ENCODE measurements around the gene AICDA.
"Not testable (repeated sequence)": the region's sequence is repeated elsewhere in the genome, so short reads cannot be mapped to it uniquely, and the experiment has no call there.

Gene AICDA

DNA sequence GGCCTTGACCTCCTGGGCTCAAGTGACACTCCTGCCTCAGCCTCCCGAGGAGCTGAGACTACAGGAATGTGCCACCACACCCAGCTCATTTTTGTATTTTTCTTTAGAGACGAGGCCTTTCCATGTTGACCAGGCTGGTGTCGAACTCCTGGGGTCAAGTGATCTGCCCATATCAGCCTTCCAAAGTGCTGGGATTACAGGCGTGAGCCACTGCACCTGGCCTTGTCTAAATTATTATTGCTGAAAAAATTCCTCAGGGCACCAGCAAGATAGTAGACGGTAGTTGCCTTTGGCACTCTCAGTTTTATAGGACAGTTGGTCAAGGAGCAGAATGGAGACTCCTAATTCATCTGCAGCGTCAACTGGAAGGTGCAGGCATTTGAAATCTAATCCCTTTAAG lies 2.5 kb upstream of the AICDA start:
- 89% methylated on average over 6 of the region's 6 CpGs for WGBS, 2 experiments
- H3K9me3 ChIP-seq (ENCODE audit: control insufficient read depth, low read length), result no peaks in the 10 kb centered on the region
- no peak overlapping the region for H3K4me3 ChIP-seq (ENCODE audit: insufficient read depth, low read depth, low read length)
- H3K27ac ChIP-seq (ENCODE audit: insufficient read depth, low read depth, low read length, poor library complexity, severe bottlenecking), result no peak overlapping the region
- no peaks in the 10 kb centered on the region for H3K4me1 ChIP-seq (ENCODE audit: control insufficient read depth, insufficient read depth, low read length)
- H3K36me3 ChIP-seq (ENCODE audit: control insufficient read depth, insufficient read depth, low read length), result no peaks in the 10 kb centered on the region
- no peaks in the 10 kb centered on the region for H3K27me3 ChIP-seq (ENCODE audit: control insufficient read depth, insufficient read depth, low read length, poor library complexity, severe bottlenecking)

DNA sequence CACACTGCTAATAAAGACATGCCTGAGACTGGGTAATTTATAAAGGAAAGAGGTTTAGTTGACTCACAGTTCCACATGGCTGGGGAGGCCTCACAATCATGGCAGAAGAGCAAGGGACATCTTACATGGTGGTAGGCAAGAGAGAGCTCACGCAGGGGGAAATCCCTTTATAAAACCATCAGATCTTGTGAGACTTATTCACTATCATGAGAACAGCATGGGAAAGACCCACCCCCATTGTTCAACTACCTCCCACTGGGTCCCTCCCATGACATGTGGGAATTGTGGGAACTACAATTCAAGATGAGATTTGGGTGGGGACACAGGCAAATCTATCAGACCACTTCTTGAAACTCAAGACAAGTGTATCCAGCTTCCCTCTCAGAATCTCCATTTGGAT lies 1.2 kb upstream of the AICDA start:
- H3K27me3 ChIP-seq (ENCODE audit: control insufficient read depth, insufficient read depth, low read length, poor library complexity, severe bottlenecking); H3K36me3 ChIP-seq (ENCODE audit: control insufficient read depth, insufficient read depth, low read length): not testable (repeated sequence)
- WGBS, 2 experiments, result 83 to 88% methylated on average over 1 of the region's 1 CpG

DNA sequence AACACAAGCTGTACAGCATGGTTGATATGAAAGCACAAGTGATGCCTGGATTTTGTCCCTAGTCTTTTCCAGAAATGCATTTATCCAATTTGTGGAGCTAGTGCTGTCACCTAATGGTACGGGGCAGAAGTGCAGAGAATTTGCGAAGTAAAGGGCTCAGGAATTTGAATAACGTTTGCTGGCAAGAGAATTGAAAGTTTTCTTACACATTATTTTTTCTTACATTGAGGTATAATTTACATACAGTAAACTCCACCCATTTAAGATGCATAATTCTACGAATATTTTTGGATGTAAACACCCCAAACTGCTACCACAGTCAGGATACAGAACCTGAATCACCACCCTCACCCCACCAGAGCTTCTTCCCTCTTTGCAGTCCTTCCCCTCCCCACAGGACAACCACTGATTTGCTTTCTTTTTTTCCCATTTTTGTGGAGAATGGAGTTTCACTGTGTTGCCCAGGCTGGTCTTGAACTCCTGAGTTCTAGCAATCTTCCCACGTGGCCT lies 3.5 kb downstream of the AICDA start:
- Histone ChIP-seq H3K9me3 (ENCODE audit: control insufficient read depth, low read length) (no peaks in the 10 kb centered on the region), H3K4me1 (ENCODE audit: control insufficient read depth, insufficient read depth, low read length) (no peaks in the 10 kb centered on the region), H3K36me3 (ENCODE audit: control insufficient read depth, insufficient read depth, low read length) (no peaks in the 10 kb centered on the region), H3K27ac (ENCODE audit: insufficient read depth, low read depth, low read length, poor library complexity, severe bottlenecking) (no peak overlapping the region), H3K4me3 (ENCODE audit: insufficient read depth, low read depth, low read length) (no peak overlapping the region), H3K27me3 (ENCODE audit: control insufficient read depth, insufficient read depth, low read length, poor library complexity, severe bottlenecking) (no peaks in the 10 kb centered on the region)
- 24 to 32% methylated on average over 3 to 5 of the region's 5 CpGs for WGBS, 2 experiments

More for the DNA sequence above, 1.2 kb upstream of the AICDA start:
- not testable (repeated sequence) for H3K4me3 ChIP-seq (ENCODE audit: insufficient read depth, low read depth, low read length); H3K27ac ChIP-seq (ENCODE audit: insufficient read depth, low read depth, low read length, poor library complexity, severe bottlenecking); H3K9me3 ChIP-seq (ENCODE audit: control insufficient read depth, low read length); H3K4me1 ChIP-seq (ENCODE audit: control insufficient read depth, insufficient read depth, low read length)

DNA sequence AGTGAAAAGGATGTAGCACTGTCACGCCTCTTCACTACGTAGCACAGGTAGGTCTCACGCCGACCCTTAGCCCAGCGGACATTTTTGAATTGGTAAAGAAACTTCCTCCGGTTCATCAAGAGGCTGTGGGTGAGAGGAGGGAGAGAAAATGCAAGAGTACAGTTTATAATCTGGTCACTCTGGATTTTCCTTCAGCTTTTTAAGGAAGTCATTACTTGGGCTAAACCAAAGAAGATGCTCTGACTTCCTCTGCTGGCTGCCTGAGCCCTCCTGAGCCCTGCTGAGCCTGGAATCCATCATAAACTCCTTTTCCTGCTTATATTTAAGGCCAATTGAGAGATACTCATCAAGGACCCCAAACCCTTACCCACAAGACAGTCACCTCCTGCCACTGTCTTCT lies 5.8 kb downstream of the AICDA start:
- Histone ChIP-seq H3K36me3 (ENCODE audit: control insufficient read depth, insufficient read depth, low read length) (no peaks in the 10 kb centered on the region), H3K9me3 (ENCODE audit: control insufficient read depth, low read length) (no peaks in the 10 kb centered on the region), H3K27me3 (ENCODE audit: control insufficient read depth, insufficient read depth, low read length, poor library complexity, severe bottlenecking) (no peaks in the 10 kb centered on the region), H3K27ac (ENCODE audit: insufficient read depth, low read depth, low read length, poor library complexity, severe bottlenecking) (no peak overlapping the region), H3K4me1 (ENCODE audit: control insufficient read depth, insufficient read depth, low read length) (no peaks in the 10 kb centered on the region), H3K4me3 (ENCODE audit: insufficient read depth, low read depth, low read length) (no peak overlapping the region)
- WGBS, 2 experiments, result 95 to 96% methylated on average over 6 of the region's 6 CpGs

DNA sequence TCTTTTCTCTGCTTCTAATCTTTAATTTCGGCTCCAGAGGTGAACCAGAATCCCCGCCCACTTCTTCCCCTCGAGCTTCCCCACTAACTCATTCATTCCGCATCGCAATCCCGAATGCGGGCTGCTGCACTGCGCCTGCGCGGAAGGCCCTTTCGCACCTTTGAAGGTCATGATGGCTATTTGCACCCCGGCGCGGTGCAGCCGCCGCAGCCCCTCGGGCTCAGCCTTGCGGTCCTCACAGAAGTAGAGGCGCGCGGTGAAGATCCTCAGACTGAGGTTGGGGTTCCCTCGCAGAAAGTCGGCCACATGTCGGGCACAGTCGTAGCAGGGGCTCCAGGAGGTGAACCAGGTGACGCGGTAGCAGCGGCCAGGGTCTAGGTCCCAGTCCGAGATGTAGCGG lies 7.6 kb downstream of the AICDA start:
- no peaks in the 10 kb centered on the region for H3K27me3 ChIP-seq (ENCODE audit: control insufficient read depth, insufficient read depth, low read length, poor library complexity, severe bottlenecking)
- WGBS, 2 experiments, result 96 to 97% methylated on average over 30 of the region's 30 CpGs

DNA sequence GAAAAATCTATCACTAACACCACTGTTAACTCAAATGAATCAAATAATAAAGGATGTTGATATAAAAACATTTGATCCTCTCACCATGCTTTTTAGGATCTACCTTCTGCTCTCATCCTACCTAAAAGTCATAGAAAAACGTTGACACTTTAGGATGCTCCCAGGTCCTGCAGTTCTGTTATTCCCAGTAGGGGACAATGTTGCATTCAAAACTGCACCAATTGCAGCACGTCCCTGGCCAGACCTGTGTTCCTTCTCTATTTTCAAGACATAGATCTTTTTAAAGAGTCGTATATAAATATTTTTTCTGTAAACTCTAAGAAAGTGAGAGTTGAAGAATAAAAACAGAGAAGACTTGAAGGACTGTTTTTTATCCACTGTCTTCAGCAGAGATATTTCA lies 8.8 kb downstream of the AICDA start:
- Histone ChIP-seq H3K4me3 (ENCODE audit: insufficient read depth, low read depth, low read length) (no peak overlapping the region), H3K36me3 (ENCODE audit: control insufficient read depth, insufficient read depth, low read length) (no peaks in the 10 kb centered on the region), H3K27me3 (ENCODE audit: control insufficient read depth, insufficient read depth, low read length, poor library complexity, severe bottlenecking) (no peaks in the 10 kb centered on the region), H3K27ac (ENCODE audit: insufficient read depth, low read depth, low read length, poor library complexity, severe bottlenecking) (no peak overlapping the region), H3K4me1 (ENCODE audit: control insufficient read depth, insufficient read depth, low read length) (no peaks in the 10 kb centered on the region), H3K9me3 (ENCODE audit: control insufficient read depth, low read length) (no peaks in the 10 kb centered on the region)
- WGBS, 2 experiments, result 53 to 56% methylated on average over 2 to 3 of the region's 3 CpGs

More for the DNA sequence above, 7.6 kb downstream of the AICDA start:
- H3K9me3 ChIP-seq (ENCODE audit: control insufficient read depth, low read length), result no peaks in the 10 kb centered on the region
- no peak overlapping the region for H3K27ac ChIP-seq (ENCODE audit: insufficient read depth, low read depth, low read length, poor library complexity, severe bottlenecking)
- H3K36me3 ChIP-seq (ENCODE audit: control insufficient read depth, insufficient read depth, low read length), result no peaks in the 10 kb centered on the region
- H3K4me1 ChIP-seq (ENCODE audit: control insufficient read depth, insufficient read depth, low read length), result no peaks in the 10 kb centered on the region
- no peak overlapping the region for H3K4me3 ChIP-seq (ENCODE audit: insufficient read depth, low read depth, low read length)

DNA sequence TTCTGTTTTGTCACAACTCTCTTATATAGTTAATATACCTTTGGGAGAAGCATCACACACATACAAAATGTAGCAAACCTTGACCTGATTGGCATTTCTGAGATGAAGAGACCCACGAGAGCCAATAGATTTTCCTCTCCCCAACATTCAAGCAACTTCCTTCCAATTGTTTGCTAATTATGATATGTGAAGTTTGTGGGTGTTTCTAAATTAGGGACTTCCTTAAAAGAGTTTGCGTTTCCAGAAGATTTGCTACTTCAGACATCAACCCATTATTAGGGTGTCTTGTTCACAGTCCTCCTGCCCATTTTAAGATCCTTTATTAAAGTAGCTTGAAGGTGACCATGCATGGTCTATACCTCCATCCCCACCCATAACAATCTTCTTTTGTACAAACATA lies 9.4 kb downstream of the AICDA start:
- H3K36me3 ChIP-seq (ENCODE audit: control insufficient read depth, insufficient read depth, low read length), result no peaks in the 10 kb centered on the region
- H3K27me3 ChIP-seq (ENCODE audit: control insufficient read depth, insufficient read depth, low read length, poor library complexity, severe bottlenecking), result no peaks in the 10 kb centered on the region
- no peaks in the 10 kb centered on the region for H3K4me1 ChIP-seq (ENCODE audit: control insufficient read depth, insufficient read depth, low read length)
- no peak overlapping the region for H3K4me3 ChIP-seq (ENCODE audit: insufficient read depth, low read depth, low read length)
- no peaks in the 10 kb centered on the region for H3K9me3 ChIP-seq (ENCODE audit: control insufficient read depth, low read length)
- WGBS, 2 experiments, result 88 to 90% methylated on average over 2 of the region's 2 CpGs
- H3K27ac ChIP-seq (ENCODE audit: insufficient read depth, low read depth, low read length, poor library complexity, severe bottlenecking), result no peak overlapping the region

DNA sequence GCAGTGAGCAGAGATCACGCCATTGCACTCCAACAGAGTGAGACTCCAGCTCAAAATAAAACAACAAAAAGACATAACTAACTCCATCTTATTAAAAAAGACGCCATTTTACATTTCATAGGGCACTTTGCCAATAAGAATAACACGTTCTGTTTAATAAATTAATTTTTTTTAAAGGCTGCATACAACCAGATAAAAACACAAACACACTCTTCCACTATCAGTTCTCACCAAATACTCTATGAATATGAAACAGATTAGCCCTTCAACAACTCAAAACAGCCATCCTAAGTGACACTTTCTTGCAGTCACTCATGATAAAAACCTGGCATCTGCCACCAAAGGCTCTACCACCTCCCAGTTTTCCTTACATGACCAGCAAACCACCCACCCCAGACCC lies 16.1 kb downstream of the AICDA start:
- Histone ChIP-seq H3K4me3 (ENCODE audit: insufficient read depth, low read depth, low read length) (no peak overlapping the region), H3K9me3 (ENCODE audit: control insufficient read depth, low read length) (no peaks in the 10 kb centered on the region), H3K27ac (ENCODE audit: insufficient read depth, low read depth, low read length, poor library complexity, severe bottlenecking) (no peak overlapping the region), H3K4me1 (ENCODE audit: control insufficient read depth, insufficient read depth, low read length) (no peaks in the 10 kb centered on the region), H3K27me3 (ENCODE audit: control insufficient read depth, insufficient read depth, low read length, poor library complexity, severe bottlenecking) (no peaks in the 10 kb centered on the region), H3K36me3 (ENCODE audit: control insufficient read depth, insufficient read depth, low read length) (no peaks in the 10 kb centered on the region)
- 89 to 95% methylated on average over 3 of the region's 3 CpGs for WGBS, 2 experiments

DNA sequence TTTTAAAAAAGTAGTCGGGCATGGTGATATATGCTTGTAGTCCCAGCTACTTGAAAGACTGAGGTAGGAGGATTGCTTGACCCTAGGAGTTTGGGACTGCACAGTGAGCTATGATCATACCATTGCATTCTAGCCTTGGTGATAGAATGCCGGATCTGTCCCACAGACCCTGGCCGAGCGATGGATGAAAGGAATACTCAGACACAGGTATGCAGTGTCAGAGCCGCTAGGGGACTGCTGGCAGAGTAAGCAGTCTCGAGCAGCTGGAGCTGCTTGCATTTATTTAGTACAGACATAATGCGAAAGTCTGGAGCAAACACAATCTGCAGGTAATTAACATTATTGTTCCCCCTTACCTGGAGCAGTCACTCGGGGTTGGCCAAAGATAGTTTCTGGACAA lies 18.6 kb downstream of the AICDA start:
- Histone ChIP-seq H3K4me3 (ENCODE audit: insufficient read depth, low read depth, low read length) (no peak overlapping the region), H3K9me3 (ENCODE audit: control insufficient read depth, low read length) (no peaks in the 10 kb centered on the region), H3K27ac (ENCODE audit: insufficient read depth, low read depth, low read length, poor library complexity, severe bottlenecking) (no peak overlapping the region), H3K4me1 (ENCODE audit: control insufficient read depth, insufficient read depth, low read length) (no peaks in the 10 kb centered on the region), H3K27me3 (ENCODE audit: control insufficient read depth, insufficient read depth, low read length, poor library complexity, severe bottlenecking) (no peaks in the 10 kb centered on the region), H3K36me3 (ENCODE audit: control insufficient read depth, insufficient read depth, low read length) (no peaks in the 10 kb centered on the region)
- 86 to 88% methylated on average over 8 of the region's 8 CpGs for WGBS, 2 experiments

DNA sequence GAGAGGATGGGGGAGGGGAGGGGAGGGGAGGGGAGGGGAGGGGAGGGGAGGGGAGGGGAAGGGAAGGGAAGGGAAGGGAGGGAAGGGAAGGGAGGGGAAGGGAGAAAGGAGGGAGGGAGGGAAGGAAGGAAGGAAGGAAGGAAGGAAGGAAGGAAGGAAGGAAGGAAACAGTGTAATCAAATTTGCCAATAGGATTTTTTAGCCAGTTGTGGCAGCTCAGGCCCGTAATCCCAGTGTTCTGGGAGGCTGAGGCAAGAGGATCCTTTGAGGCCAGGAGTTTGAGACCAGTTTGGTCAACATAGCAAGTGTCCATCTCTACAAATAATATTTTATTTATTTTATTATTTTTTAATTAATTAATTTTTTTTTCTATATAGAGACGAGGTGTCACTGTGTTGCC lies 19.4 kb downstream of the AICDA start:
- 88 to 95% methylated on average over 2 of the region's 2 CpGs for WGBS, 2 experiments
- Histone ChIP-seq H3K27ac (ENCODE audit: insufficient read depth, low read depth, low read length, poor library complexity, severe bottlenecking) (no peak overlapping the region), H3K27me3 (ENCODE audit: control insufficient read depth, insufficient read depth, low read length, poor library complexity, severe bottlenecking) (no peaks in the 10 kb centered on the region), H3K36me3 (ENCODE audit: control insufficient read depth, insufficient read depth, low read length) (no peaks in the 10 kb centered on the region), H3K4me3 (ENCODE audit: insufficient read depth, low read depth, low read length) (no peak overlapping the region), H3K4me1 (ENCODE audit: control insufficient read depth, insufficient read depth, low read length) (no peaks in the 10 kb centered on the region), H3K9me3 (ENCODE audit: control insufficient read depth, low read length) (no peaks in the 10 kb centered on the region)

Data from ectodermal cell (in vitro differentiated cells).